Keratinocyte (primary cell): Measurements from ENCODE around the gene DMRT1. TPM values are rescaled to one million over a fixed set of nuclear protein-coding genes. Genes with fewer than 3 reads are reported as not detected.

Source experiments
- DNase-seq: peaks from one replicate; pipeline ENCODE4 v3.0.0-alpha.2; 2011; ENCODE audit warnings: low read depth, missing footprints, low spot score
- FAIRE-seq: peaks from 2 replicates; lab custom pipeline; 2011; peaks lifted over from hg19 to GRCh38; lab: Jason Lieb, UNC
- H2AFZ ChIP-seq: 2 replicates; pipeline ENCODE4 v1.6.0; 2012; ENCODE audit warnings: low read length, control low read depth, inconsistent platforms; ENCODE audit not compliant: control insufficient read depth
- H3K27ac ChIP-seq: 2 replicates; pipeline ENCODE4 v1.5.1; 2011; ENCODE audit warnings: low read length; ENCODE audit not compliant: control insufficient read depth, insufficient read depth
- H3K27me3 ChIP-seq: 3 replicates; pipeline ENCODE4 v1.6.0; 2011; ENCODE audit warnings: low read length; ENCODE audit not compliant: control insufficient read depth, insufficient read depth; ENCODE audit errors: extremely low read depth
- H3K36me3 ChIP-seq, 2 experiments: 2 replicates in 1 of 2; 3 replicates in 1 of 2; pipeline ENCODE4 v1.5.1; 2011; ENCODE audit warnings: low read length in 2 of 2, mild to moderate bottlenecking in 1 of 2; ENCODE audit not compliant: control insufficient read depth in 2 of 2, insufficient read depth in 2 of 2; ENCODE audit errors: extremely low read depth in 1 of 2
- H3K4me1 ChIP-seq: 3 replicates; pipeline ENCODE4 v1.5.1; 2011; ENCODE audit warnings: low read length; ENCODE audit not compliant: control insufficient read depth, insufficient read depth; ENCODE audit errors: extremely low read depth
- H3K4me2 ChIP-seq: 3 replicates; pipeline ENCODE4 v1.6.0; 2011; ENCODE audit warnings: low read depth, low read length; ENCODE audit not compliant: control insufficient read depth, insufficient read depth; ENCODE audit errors: extremely low read depth
- H3K4me3 ChIP-seq, 3 experiments: fragments of 200-600 bp in 1 of 3; sonication (generic) in 1 of 3; 2 replicates in 2 of 3; 3 replicates in 1 of 3; pipeline ENCODE4 v1.5.1; 2011 to 2016; ENCODE audit warnings: low read length in 3 of 3, mild to moderate bottlenecking in 3 of 3, control low read depth in 2 of 3, inconsistent platforms in 1 of 3, low read depth in 1 of 3, mixed read lengths in 1 of 3, mixed run types in 1 of 3, moderate library complexity in 1 of 3; ENCODE audit not compliant: control insufficient read depth in 2 of 3, insufficient read depth in 2 of 3; ENCODE audit errors: extremely low read depth in 1 of 3
- H3K79me2 ChIP-seq: 2 replicates; pipeline ENCODE4 v1.6.0; 2012; ENCODE audit warnings: low read length; ENCODE audit not compliant: control insufficient read depth, insufficient read depth
- H3K9ac ChIP-seq: 3 replicates; pipeline ENCODE4 v1.6.0; 2011; ENCODE audit warnings: low read length; ENCODE audit not compliant: control insufficient read depth, insufficient read depth; ENCODE audit errors: extremely low read depth
- H3K9me1 ChIP-seq: 3 replicates; pipeline ENCODE4 v1.6.0; 2011; ENCODE audit warnings: low read length; ENCODE audit not compliant: control insufficient read depth, insufficient read depth; ENCODE audit errors: extremely low read depth
- H3K9me3 ChIP-seq: 2 replicates; pipeline ENCODE4 v1.5.1; 2012; ENCODE audit warnings: low read depth, low read length; ENCODE audit not compliant: control insufficient read depth
- H4K20me1 ChIP-seq: 3 replicates; pipeline ENCODE4 v1.6.0; 2011; ENCODE audit warnings: low read length; ENCODE audit not compliant: control insufficient read depth, insufficient read depth; ENCODE audit errors: extremely low read depth
- CTCF ChIP-seq, 3 experiments: IDR thresholded peaks in 1 of 3; conservative IDR thresholded peaks in 1 of 3; optimal IDR thresholded peaks in 1 of 3; 2 replicates in 2 of 3; 3 replicates in 1 of 3; pipeline versions ENCODE3 to v1.5.1; 2011; ENCODE audit warnings: low read length in 3 of 3, mild to moderate bottlenecking in 3 of 3, moderate library complexity in 2 of 3, control low read depth in 1 of 3, inconsistent platforms in 1 of 3; ENCODE audit not compliant: insufficient read depth in 2 of 3; ENCODE audit errors: extremely low read depth in 1 of 3
- EZH2 ChIP-seq: IDR thresholded peaks from one replicate; pipeline ENCODE4 v1.6.1; 2012; ENCODE audit warnings: inconsistent platforms, mild to moderate bottlenecking, low read length, moderate library complexity
- dilution Hi-C: fragments of 300-500 bp; cut with MboI; formaldehyde crosslinking; loops from one replicate; pipeline ENCODE4 v1.7.0; 2020; ENCODE audit warnings: low sequenced_read_pairs; ENCODE audit not compliant: extremely low pct_ligation_motif_present
- polyA plus RNA-seq, 5 experiments: library from polyadenylated mRNA; depleted of rRNA in 3 of 5; stranded (reverse) in 3 of 5; stranded (forward) in 1 of 5; unstranded in 1 of 5; fragments of >200 nt; gene quantifications; 1 replicate in 1 of 5; 2 replicates in 3 of 5; 3 replicates in 1 of 5; pipeline versions ENCODE4 v1.2.1 to v1.2.3, GENCODE V29; 2011 to 2012; ENCODE audit warnings: missing spikeins in 2 of 5, low read depth in 1 of 5, low replicate concordance in 1 of 5

DMRT1 gene
- polyA plus RNA-seq, 1 donor (not counting 4 experiments of a cell fraction or from before 2014, with no cell fraction given), result not detected

GRCh38 chr9:905906-906305 lies 64.4 kb downstream of the DMRT1 start:
- no peaks in the 10 kb centered on the region for H4K20me1 ChIP-seq
- no peak overlapping the region for H3K4me3 ChIP-seq
- H3K9me3 ChIP-seq, result no peaks in the 10 kb centered on the region
- DNase-seq (no peak), FAIRE-seq (no peak)
- H3K36me3 ChIP-seq, result no peaks in the 10 kb centered on the region
- no peaks in the 10 kb centered on the region for H3K4me1 ChIP-seq
- no peaks in the 10 kb centered on the region for H3K79me2 ChIP-seq
- no peaks in the 10 kb centered on the region for H3K9me1 ChIP-seq
- peaks cover 13% of the 10 kb centered on the region for H3K27me3 ChIP-seq
- dilution Hi-C loops, result no loop called here
- H3K9ac ChIP-seq, result no peak overlapping the region
- TF ChIP-seq EZH2, result no peak
- no peak for TF ChIP-seq CTCF (optimal IDR thresholded peaks at IDR 0.05 in 1 of 3, IDR thresholded peaks at IDR 0.05 in 1 of 3, conservative IDR thresholded peaks at IDR 0.05 in 1 of 3; ENCODE audit: extremely low read depth in 1 of 3, insufficient read depth in 2 of 3, low read length in 3 of 3)
- H3K4me2 ChIP-seq, result no peak overlapping the region
- H3K27ac ChIP-seq, result no peak overlapping the region
- no peak overlapping the region for H2AFZ ChIP-seq

- H3K9ac ChIP-seq, result no peak overlapping the region
- peaks cover 8% of the 10 kb centered on the region for H3K27me3 ChIP-seq
- H4K20me1 ChIP-seq, result no peaks in the 10 kb centered on the region
- H3K9me3 ChIP-seq, result no peaks in the 10 kb centered on the region
- no peak overlapping the region for H3K4me3 ChIP-seq
- dilution Hi-C loops, result no loop called here
- no peaks in the 10 kb centered on the region for H3K36me3 ChIP-seq
- no peaks in the 10 kb centered on the region for H3K4me1 ChIP-seq
- DNase-seq, result no peak
- TF ChIP-seq CTCF (optimal IDR thresholded peaks at IDR 0.05 in 1 of 3, IDR thresholded peaks at IDR 0.05 in 1 of 3, conservative IDR thresholded peaks at IDR 0.05 in 1 of 3; ENCODE audit: extremely low read depth in 1 of 3, insufficient read depth in 2 of 3, low read length in 3 of 3) (no peak), EZH2 (no peak)
- no peak for FAIRE-seq
- no peak overlapping the region for H3K4me2 ChIP-seq
- no peaks in the 10 kb centered on the region for H3K79me2 ChIP-seq
- no peak overlapping the region for H2AFZ ChIP-seq
- no peak overlapping the region for H3K27ac ChIP-seq
- H3K9me1 ChIP-seq, result no peaks in the 10 kb centered on the region
These were observed 67.2 kb downstream of the DMRT1 start for GRCh38 chr9:908536-909205.
